A549 (cell line): ENCODE results near the gene KDM6B.

Source experiments
- BHLHE40 ChIP-seq: IDR thresholded peaks from 2 replicates; pipeline ENCODE4 v1.6.1; 2012; ENCODE audit warnings: low read depth, low read length, inconsistent platforms
- CHD2 ChIP-seq: fragments of 150-350 bp; IDR thresholded peaks from 2 replicates; pipeline ENCODE4 v1.6.1; 2014; ENCODE audit warnings: low read length; ENCODE audit not compliant: partially characterized antibody
- CTCF ChIP-seq: fragments of >200 bp; sonication (Bioruptor Twin); formaldehyde crosslinking; IDR thresholded peaks from 3 replicates; pipeline ENCODE4 v1.5.1; 2016
- EHF ChIP-seq: fragments of 250-450 bp; sonication (Bioruptor Pico); IDR thresholded peaks from 2 replicates; pipeline ENCODE4 v1.5.0; 2020; ENCODE audit warnings: mild to moderate bottlenecking
- EHMT2 ChIP-seq: fragments of 200-600 bp; sonication (generic); IDR thresholded peaks from 2 replicates; pipeline ENCODE4 v1.6.1; 2016; ENCODE audit warnings: antibody characterized with exemption, low read depth, mild to moderate bottlenecking, moderate library complexity
- EP300 ChIP-seq, 2 experiments: fragments of >200 bp; sonication (Bioruptor Twin); formaldehyde crosslinking; IDR thresholded peaks; 2 replicates in 1 of 2; 3 replicates in 1 of 2; pipeline ENCODE4 v1.6.1; 2016 to 2017
- HOXA7 ChIP-seq: fragments of 250-450 bp; sonication (Bioruptor Pico); IDR thresholded peaks from 2 replicates; pipeline ENCODE4 v1.5.0; 2020; ENCODE audit warnings: mild to moderate bottlenecking, moderate library complexity
- JUN ChIP-seq, 2 experiments: fragments of >200 bp; sonication (Bioruptor Twin); formaldehyde crosslinking; IDR thresholded peaks; 2 replicates in 1 of 2; 3 replicates in 1 of 2; pipeline ENCODE4 v1.6.1; 2016 to 2017
- KDM1A ChIP-seq: fragments of 200-600 bp; sonication (generic); IDR thresholded peaks from 2 replicates; pipeline ENCODE4 v1.6.1; 2016; ENCODE audit warnings: low read depth, mild to moderate bottlenecking
- POLR2A ChIP-seq: IDR thresholded peaks from 2 replicates; pipeline ENCODE4 v1.6.1; 2012; ENCODE audit warnings: mild to moderate bottlenecking, low read length
- RAD21 ChIP-seq, 2 experiments: fragments of >200 bp in 1 of 2; sonication (Bioruptor Twin) in 1 of 2; formaldehyde crosslinking in 1 of 2; IDR thresholded peaks in 1 of 2; conservative IDR thresholded peaks in 1 of 2; 2 replicates in 1 of 2; 3 replicates in 1 of 2; pipeline ENCODE4 v1.6.1; 2012 to 2018; ENCODE audit warnings: inconsistent platforms in 1 of 2
- REST ChIP-seq: fragments of 200-600 bp; sonication (generic); IDR thresholded peaks from 2 replicates; pipeline ENCODE4 v1.6.1; 2016; ENCODE audit warnings: antibody characterized with exemption, mild to moderate bottlenecking, moderate library complexity
- RFX5 ChIP-seq: fragments of 450-650 bp; IDR thresholded peaks from 2 replicates; pipeline ENCODE4 v1.7.1; 2014; ENCODE audit warnings: antibody characterized with exemption, mild to moderate bottlenecking, moderate library complexity

- TF ChIP-seq RAD21 (conservative IDR thresholded peaks at IDR 0.05 in 1 of 2, IDR thresholded peaks at IDR 0.05 in 1 of 2): no peak
- no peak for TF ChIP-seq EP300 (IDR thresholded peaks at IDR 0.05)
- TF ChIP-seq EHMT2: no peak
- TF ChIP-seq POLR2A: no peak
- TF ChIP-seq CTCF: no peak
- TF ChIP-seq RFX5: no peak
- no peak for TF ChIP-seq HOXA7 (CRISPR knock-in tag)
- no peak for TF ChIP-seq EHF
- TF ChIP-seq KDM1A: no peak
- TF ChIP-seq CHD2: no peak
- TF ChIP-seq REST: no peak
- no peak for TF ChIP-seq BHLHE40
- TF ChIP-seq JUN (IDR thresholded peaks at IDR 0.05): no peak
These were observed 1.6 kb upstream of the KDM6B start for GRCh38 chr17:7832431-7832830.
